HFFc6 (cell line): ENCODE measurements around the gene KLHL30. TPM values are rescaled to one million over a fixed set of nuclear protein-coding genes. Genes with fewer than 3 reads are reported as not detected.
A peak's percentile ranks its signal among the peaks of the same experiment; 100 is the strongest.
"Not testable (repeated sequence)": the region's sequence is repeated elsewhere in the genome, so short reads cannot be mapped to it uniquely, and the experiment has no call there.

Source experiments
- DNase-seq: peaks from one replicate; pipeline ENCODE4 v3.0.0-alpha.2; 2018
- H3K27ac Mint-ChIP-seq: 2 replicates; pipeline ENCODE4 v1.8.0; 2020; ENCODE audit warnings: mild to moderate bottlenecking, mixed read lengths
- H3K27me3 Mint-ChIP-seq: 2 replicates; pipeline ENCODE4 v1.8.0; 2021; ENCODE audit warnings: mild to moderate bottlenecking, moderate library complexity, mixed read lengths; ENCODE audit not compliant: insufficient read depth
- H3K36me3 Mint-ChIP-seq: 2 replicates; pipeline ENCODE4 v1.8.0; 2021; ENCODE audit warnings: low read depth, mixed read lengths
- H3K4me1 Mint-ChIP-seq: 2 replicates; pipeline ENCODE4 v1.8.0; 2020; ENCODE audit warnings: low read depth, mixed read lengths
- H3K4me3 Mint-ChIP-seq: 2 replicates; pipeline ENCODE4 v1.8.0; 2020; ENCODE audit warnings: mild to moderate bottlenecking, moderate library complexity, mixed read lengths
- H3K9me3 Mint-ChIP-seq: 2 replicates; pipeline ENCODE4 v1.8.0; 2020; ENCODE audit warnings: mild to moderate bottlenecking, mixed read lengths
- total RNA-seq, 6 experiments: library from RNA; stranded (reverse); fragmentation: NEBNext Ultra II Directional; extraction: Animal tissue kit (Norgen Biotek cat#: 25700); gene quantifications; 2 replicates in 1 of 6; 3 replicates in 5 of 6; pipeline ENCODE4 v1.2.3, GENCODE V29; 2021
- TF ChIP-seq, protein P1 (sequence below): fragments of 200-600 bp; sonication (generic); IDR thresholded peaks from 2 replicates; pipeline ENCODE4 v1.5.0; 2021; ENCODE audit warnings: antibody characterized with exemption, mild to moderate bottlenecking

Gene KLHL30
- total RNA-seq, 6 experiments from 2014 or later, result 0.05 to 0.14 (median 0.12) TPM; not detected in 2

DNA sequence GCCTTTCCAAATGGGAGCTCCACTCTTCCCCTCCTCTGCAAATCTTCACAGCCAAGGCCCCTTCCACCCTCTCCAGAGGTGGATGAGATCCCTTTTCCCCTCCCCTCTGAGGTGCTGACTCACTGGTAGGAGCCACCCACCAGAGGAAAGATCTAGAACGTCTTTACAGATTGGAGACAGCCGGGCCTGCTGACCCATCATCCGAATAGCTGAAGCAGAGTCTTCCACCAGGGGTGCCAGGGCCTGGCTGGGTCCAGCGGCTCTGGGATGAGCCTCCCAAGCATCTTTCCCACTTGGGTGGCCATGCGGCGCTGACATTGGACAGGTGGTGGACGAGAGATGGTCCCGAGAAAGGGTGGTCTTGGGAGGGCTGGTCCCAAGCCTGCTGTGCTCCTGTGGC, 29.3 kb downstream of the KLHL30 start:
- Mint-ChIP-seq H3K9me3 (no peaks in the 10 kb centered on the region), H3K4me3 (no peak overlapping the region), H3K27me3 (peaks cover 2% of the 10 kb centered on the region; the same call in 1 of the 2 replicates), H3K36me3 (peaks cover 31% of the 10 kb centered on the region), H3K27ac (peak overlapping the region; percentile 21; the same call in 1 of the 2 replicates), H3K4me1 (peaks cover 51% of the 10 kb centered on the region)
- TF ChIP-seq, protein P1, sequence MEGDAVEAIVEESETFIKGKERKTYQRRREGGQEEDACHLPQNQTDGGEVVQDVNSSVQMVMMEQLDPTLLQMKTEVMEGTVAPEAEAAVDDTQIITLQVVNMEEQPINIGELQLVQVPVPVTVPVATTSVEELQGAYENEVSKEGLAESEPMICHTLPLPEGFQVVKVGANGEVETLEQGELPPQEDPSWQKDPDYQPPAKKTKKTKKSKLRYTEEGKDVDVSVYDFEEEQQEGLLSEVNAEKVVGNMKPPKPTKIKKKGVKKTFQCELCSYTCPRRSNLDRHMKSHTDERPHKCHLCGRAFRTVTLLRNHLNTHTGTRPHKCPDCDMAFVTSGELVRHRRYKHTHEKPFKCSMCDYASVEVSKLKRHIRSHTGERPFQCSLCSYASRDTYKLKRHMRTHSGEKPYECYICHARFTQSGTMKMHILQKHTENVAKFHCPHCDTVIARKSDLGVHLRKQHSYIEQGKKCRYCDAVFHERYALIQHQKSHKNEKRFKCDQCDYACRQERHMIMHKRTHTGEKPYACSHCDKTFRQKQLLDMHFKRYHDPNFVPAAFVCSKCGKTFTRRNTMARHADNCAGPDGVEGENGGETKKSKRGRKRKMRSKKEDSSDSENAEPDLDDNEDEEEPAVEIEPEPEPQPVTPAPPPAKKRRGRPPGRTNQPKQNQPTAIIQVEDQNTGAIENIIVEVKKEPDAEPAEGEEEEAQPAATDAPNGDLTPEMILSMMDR, result no peak
- DNase-seq, result no peak

DNA sequence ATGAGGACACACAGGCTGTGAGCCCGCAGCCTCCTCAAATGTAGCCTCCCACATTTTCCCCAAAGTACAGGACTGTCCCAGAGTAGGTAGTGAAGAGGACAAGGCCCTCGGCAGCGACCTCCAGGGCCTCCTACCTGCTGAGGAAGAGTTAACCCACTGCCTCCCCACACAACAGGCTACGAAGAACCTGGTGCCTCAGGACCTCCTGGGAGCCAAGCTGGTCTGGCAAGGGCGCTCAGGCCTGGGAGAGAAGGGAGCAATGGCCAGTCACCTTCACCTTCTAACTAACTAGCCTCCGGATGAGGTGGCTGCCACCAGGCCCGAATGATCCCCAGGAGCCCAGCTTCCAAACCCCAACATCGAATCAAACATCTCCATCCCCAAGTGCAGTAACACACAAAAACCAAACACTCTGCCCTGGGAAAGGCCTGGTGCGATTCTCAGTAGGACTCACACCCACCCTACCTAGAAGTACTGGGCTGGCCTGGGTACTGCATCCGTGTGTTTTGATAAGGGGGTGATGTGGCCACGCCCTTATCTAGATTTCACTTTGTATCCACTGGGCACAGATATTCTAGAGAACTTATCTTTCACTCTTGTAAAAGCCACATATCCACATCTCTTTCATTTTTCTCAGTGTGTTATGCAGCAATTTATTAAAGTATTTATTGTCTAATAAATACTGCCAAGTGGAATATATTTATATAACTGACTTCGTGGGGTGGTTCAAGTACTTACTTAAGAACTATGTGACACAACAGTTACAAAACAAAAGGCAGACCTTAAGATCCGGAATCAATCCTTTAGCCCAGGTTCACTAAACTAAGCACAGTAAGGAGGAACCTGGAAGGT, 30.0 kb downstream of the KLHL30 start:
- Mint-ChIP-seq H3K4me3 (no peak overlapping the region), H3K9me3 (no peaks in the 10 kb centered on the region), H3K36me3 (peaks cover 38% of the 10 kb centered on the region), H3K27me3 (peaks cover 7% of the 10 kb centered on the region; the same call in 1 of the 2 replicates), H3K27ac (peak overlapping the region; percentile 94), H3K4me1 (peaks cover 57% of the 10 kb centered on the region)
- TF ChIP-seq, protein P1, result no peak
- no peak for DNase-seq

DNA sequence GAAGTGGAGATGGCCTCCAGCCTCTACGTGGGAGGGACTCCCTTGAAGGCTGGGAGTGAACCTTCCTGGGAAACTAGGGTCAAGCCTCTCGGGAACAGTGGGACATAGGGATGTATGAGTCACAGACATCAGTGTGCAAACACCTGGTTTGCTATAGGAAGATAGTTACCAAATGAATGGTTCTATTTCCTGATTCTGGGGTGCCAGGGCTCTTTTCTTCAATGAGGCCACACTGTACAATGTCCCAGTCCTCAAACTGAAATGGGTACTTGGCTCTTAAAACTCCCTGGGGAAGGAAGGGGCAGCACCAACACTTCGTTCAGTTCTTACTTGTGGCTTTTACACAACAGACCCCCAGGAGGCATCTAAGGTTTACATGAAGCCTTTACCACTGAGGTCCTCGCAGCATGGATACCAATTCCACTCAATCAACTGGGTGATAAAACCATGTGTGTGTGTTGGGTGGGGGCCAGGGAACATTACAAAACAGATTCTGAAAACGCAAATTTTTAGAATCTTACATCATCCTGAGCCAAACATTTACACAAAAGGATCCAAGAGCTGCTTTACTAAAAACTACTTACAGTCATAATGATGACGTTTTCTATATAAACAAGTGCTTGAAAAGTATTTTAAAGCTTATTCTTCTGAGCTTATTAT, 30.7 kb downstream of the KLHL30 start:
- H3K36me3 Mint-ChIP-seq, result peaks cover 44% of the 10 kb centered on the region
- TF ChIP-seq, protein P1, result no peak
- peak overlapping the region; percentile 71 for H3K4me3 Mint-ChIP-seq
- peaks cover 57% of the 10 kb centered on the region for H3K4me1 Mint-ChIP-seq
- peak; percentile 85 for DNase-seq
- peak overlapping the region; percentile 94 for H3K27ac Mint-ChIP-seq
- no peaks in the 10 kb centered on the region for H3K9me3 Mint-ChIP-seq
- peaks cover 7% of the 10 kb centered on the region; the same call in 1 of the 2 replicates for H3K27me3 Mint-ChIP-seq

DNA sequence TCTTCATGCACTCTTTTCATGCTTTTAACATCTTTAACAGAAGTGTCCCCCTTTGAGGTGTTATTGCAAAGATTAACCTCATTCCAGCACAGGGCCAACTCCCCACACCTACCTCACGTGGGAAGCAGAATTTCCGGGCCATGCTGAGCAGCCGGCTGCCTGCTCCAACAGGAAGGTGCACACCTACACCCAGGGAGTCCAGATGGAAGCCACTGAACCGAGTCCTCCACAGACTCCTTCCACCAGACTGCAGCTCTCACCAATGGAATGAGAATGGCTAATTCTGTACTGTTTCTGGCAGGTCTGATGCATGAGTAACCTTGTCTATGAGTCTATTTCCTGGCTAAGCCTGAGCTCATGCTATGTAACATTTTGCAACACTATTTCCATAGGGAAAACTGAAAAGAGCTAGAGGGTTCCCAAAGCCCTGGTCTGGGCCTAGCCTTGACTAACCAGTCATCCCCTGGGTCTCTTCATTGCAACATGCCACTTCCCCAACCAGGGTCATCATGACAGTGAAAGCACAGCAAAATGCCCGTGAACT, 31.3 kb downstream of the KLHL30 start:
- peak overlapping the region; percentile 94 for H3K27ac Mint-ChIP-seq

DNA sequence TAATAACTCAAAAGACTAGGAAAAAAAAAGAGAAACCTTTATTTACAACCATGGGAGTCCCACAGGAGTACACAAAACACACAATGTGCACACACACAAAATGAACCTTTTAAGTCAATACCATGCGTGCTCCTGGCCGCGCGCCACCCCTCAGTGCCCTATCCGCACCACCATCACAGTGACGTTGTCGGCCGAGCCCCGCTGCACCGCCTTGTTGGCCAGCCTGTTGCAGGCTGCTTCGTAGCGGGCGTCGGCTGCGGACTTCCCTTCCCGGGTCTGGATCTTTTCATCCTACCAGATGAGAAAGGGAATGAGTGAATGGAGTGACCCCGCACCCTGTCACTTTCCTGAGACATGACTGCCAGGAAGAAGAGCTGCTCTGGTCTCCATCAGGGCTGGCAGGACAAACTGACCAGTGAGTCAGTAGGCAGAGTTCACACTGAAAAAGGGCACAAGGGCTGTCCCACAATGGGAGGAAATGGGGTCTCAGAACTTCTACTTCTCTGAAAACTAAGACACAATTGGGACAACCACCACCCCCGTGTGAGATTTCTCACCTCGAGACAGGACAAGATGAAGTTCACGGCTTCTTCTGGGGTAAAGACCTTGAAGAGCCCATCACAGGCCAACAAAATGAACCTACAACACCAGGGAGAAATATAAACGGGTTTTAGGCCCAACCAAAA, 32.1 kb downstream of the KLHL30 start:
- TF ChIP-seq, protein P1, result no peak
- H3K27me3 Mint-ChIP-seq, result peaks cover 6% of the 10 kb centered on the region; the same call in 1 of the 2 replicates
- H3K27ac Mint-ChIP-seq, result peak overlapping the region; percentile 94
- DNase-seq, result no peak
- no peaks in the 10 kb centered on the region for H3K9me3 Mint-ChIP-seq
- H3K36me3 Mint-ChIP-seq, result peaks cover 44% of the 10 kb centered on the region
- peaks cover 57% of the 10 kb centered on the region for H3K4me1 Mint-ChIP-seq
- peak overlapping the region; percentile 71 for H3K4me3 Mint-ChIP-seq

More for the DNA sequence above, 31.3 kb downstream of the KLHL30 start:
- peak; percentile 92 for DNase-seq
- H3K4me3 Mint-ChIP-seq, result peak overlapping the region; percentile 71
- peaks cover 44% of the 10 kb centered on the region for H3K36me3 Mint-ChIP-seq
- H3K27me3 Mint-ChIP-seq, result peaks cover 7% of the 10 kb centered on the region; the same call in 1 of the 2 replicates
- peaks cover 57% of the 10 kb centered on the region for H3K4me1 Mint-ChIP-seq
- no peaks in the 10 kb centered on the region for H3K9me3 Mint-ChIP-seq
- TF ChIP-seq, protein P1, result no peak

DNA sequence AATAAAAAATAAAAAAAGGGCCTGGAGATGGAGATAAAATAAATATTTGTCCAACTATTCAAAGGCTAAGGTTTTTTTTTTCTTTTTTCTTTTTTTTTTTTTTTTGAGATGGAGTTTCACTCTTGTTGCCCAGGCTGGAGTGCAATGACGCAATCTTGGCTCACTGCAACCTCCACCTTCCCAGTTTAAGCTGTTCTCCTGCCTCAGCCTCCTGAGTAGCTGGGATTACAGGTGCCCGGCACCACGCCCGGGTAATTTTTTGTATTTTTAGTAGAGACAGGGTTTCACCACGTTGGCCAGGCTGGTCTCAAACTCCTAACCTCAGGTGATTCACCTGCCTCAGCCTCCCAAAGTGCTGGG, 32.6 kb downstream of the KLHL30 start:
- H3K4me3 Mint-ChIP-seq, H3K9me3 Mint-ChIP-seq, DNase-seq, H3K27me3 Mint-ChIP-seq: not testable (repeated sequence)
- Mint-ChIP-seq H3K4me1 (peaks cover 57% of the 10 kb centered on the region), H3K36me3 (peaks cover 44% of the 10 kb centered on the region), H3K27ac (peak overlapping the region; percentile 94)
